Endothelial cell of umbilical vein (primary cell): ENCODE data around the gene ADNP. TPM values are rescaled to one million over a fixed set of nuclear protein-coding genes. Genes with fewer than 3 reads are reported as not detected.

ENCODE experiments used
- BruUV-seq: library from RNA; stranded (reverse); fragments of 400-500 nt; replicated peaks from 2 replicates; lab custom pipeline; 2021; lab: Mats Ljungman, UMichigan
- CTCF ChIA-PET: fragments of 300-600, 350-600 bp; sonication (Branson Sonifier 250); formaldehyde crosslinking; loops from one replicate; lab custom pipeline; 2021; ENCODE audit warnings: antibody characterized with exemption, inconsistent platforms; lab: Charles Lee
- POLR2A ChIA-PET: fragments of 300-600, 350-600 bp; sonication (Branson Sonifier 250); formaldehyde crosslinking; loops from one replicate; lab custom pipeline; 2021; ENCODE audit warnings: antibody characterized with exemption, inconsistent platforms; lab: Charles Lee
- DNase-seq: peaks from one replicate; pipeline ENCODE4 v3.0.0-alpha.2; 2011; ENCODE audit warnings: low read depth, low spot score
- FAIRE-seq: peaks from 2 replicates; lab custom pipeline; 2011; peaks lifted over from hg19 to GRCh38; lab: Jason Lieb, UNC
- H2AFZ ChIP-seq: 2 replicates; pipeline ENCODE4 v1.6.0; 2012; ENCODE audit warnings: low read depth, low read length, control low read depth, inconsistent platforms
- H3K27ac ChIP-seq: 2 replicates; pipeline ENCODE4 v1.5.1; 2011; ENCODE audit warnings: low read depth, mild to moderate bottlenecking, control low read depth, low read length, moderate library complexity; ENCODE audit not compliant: insufficient read depth
- H3K27me3 ChIP-seq, 2 experiments: 2 replicates each; pipeline versions ENCODE4 v1.6.0 to v1.6.1; 2011; ENCODE audit warnings: low read length in 2 of 2, mixed read lengths in 1 of 2; ENCODE audit not compliant: control insufficient read depth in 2 of 2, insufficient read depth in 2 of 2
- H3K36me3 ChIP-seq, 2 experiments: 2 replicates in 1 of 2; 3 replicates in 1 of 2; pipeline ENCODE4 v1.5.1; 2011; ENCODE audit warnings: low read length in 2 of 2, mild to moderate bottlenecking in 1 of 2, moderate library complexity in 1 of 2; ENCODE audit not compliant: control insufficient read depth in 2 of 2, insufficient read depth in 2 of 2; ENCODE audit errors: extremely low read depth in 1 of 2
- H3K4me1 ChIP-seq: 3 replicates; pipeline ENCODE4 v1.5.1; 2011; ENCODE audit warnings: mild to moderate bottlenecking, low read length; ENCODE audit not compliant: control insufficient read depth, insufficient read depth; ENCODE audit errors: extremely low read depth
- H3K4me2 ChIP-seq: 2 replicates; pipeline ENCODE4 v1.6.1; 2011; ENCODE audit warnings: low read length, control low read depth, mixed read lengths; ENCODE audit not compliant: insufficient read depth
- H3K4me3 ChIP-seq, 3 experiments: fragments of 200-600 bp in 1 of 3; sonication (generic), shearing (Covaris generic) in 1 of 3; replicated peaks in 1 of 3; 2 replicates each; pipeline ENCODE4 v1.5.1; 2011 to 2016; ENCODE audit warnings: control low read depth in 3 of 3, low read length in 3 of 3, mild to moderate bottlenecking in 2 of 3, inconsistent platforms in 1 of 3, low read depth in 1 of 3, moderate library complexity in 1 of 3; ENCODE audit not compliant: insufficient read depth in 1 of 3
- H3K79me2 ChIP-seq: 2 replicates; pipeline ENCODE4 v1.6.0; 2012; ENCODE audit warnings: low read length, inconsistent platforms; ENCODE audit not compliant: control insufficient read depth, insufficient read depth
- H3K9ac ChIP-seq: replicated peaks from 2 replicates; pipeline ENCODE3; 2011; ENCODE audit warnings: low read length, control low read depth; ENCODE audit not compliant: insufficient read depth; ENCODE audit errors: extremely low read depth
- H3K9me1 ChIP-seq: replicated peaks from 3 replicates; pipeline ENCODE4 v1.6.0; 2011; ENCODE audit warnings: mild to moderate bottlenecking, low read length; ENCODE audit not compliant: control insufficient read depth, insufficient read depth; ENCODE audit errors: extremely low read depth
- H3K9me3 ChIP-seq: replicated peaks from 2 replicates; pipeline ENCODE4 v1.5.1; 2012; ENCODE audit warnings: low read length, inconsistent platforms; ENCODE audit not compliant: control insufficient read depth, insufficient read depth
- H4K20me1 ChIP-seq: replicated peaks from 2 replicates; pipeline ENCODE3; 2011; ENCODE audit warnings: mild to moderate bottlenecking, low read length; ENCODE audit not compliant: control insufficient read depth, insufficient read depth; ENCODE audit errors: extremely low read depth
- EZH2 ChIP-seq: IDR thresholded peaks from 2 replicates; pipeline ENCODE4 v1.6.1; 2012; ENCODE audit warnings: borderline replicate concordance, low read depth, mild to moderate bottlenecking, moderate library complexity, low read length, inconsistent platforms; ENCODE audit not compliant: severe bottlenecking
- FOS ChIP-seq: IDR thresholded peaks from 2 replicates; pipeline ENCODE4 v1.6.1; 2011; ENCODE audit warnings: mild to moderate bottlenecking, low read length, moderate library complexity, borderline replicate concordance; ENCODE audit not compliant: insufficient read depth
- GATA2 ChIP-seq: IDR thresholded peaks from 2 replicates; pipeline ENCODE4 v1.7.0; 2011; ENCODE audit warnings: low read depth, mild to moderate bottlenecking, moderate library complexity, mixed read lengths, low read length; ENCODE audit not compliant: insufficient read length, insufficient read depth
- JUN ChIP-seq: IDR thresholded peaks from 2 replicates; pipeline ENCODE4 v1.6.1; 2011; ENCODE audit warnings: borderline replicate concordance, low read depth; ENCODE audit not compliant: insufficient read length, insufficient read depth
- MAX ChIP-seq: IDR thresholded peaks from 2 replicates; pipeline ENCODE4 v1.6.1; 2011; ENCODE audit not compliant: insufficient read depth, insufficient read length
- MYC ChIP-seq: IDR thresholded peaks from one replicate; pipeline ENCODE4 v1.6.1; 2011; ENCODE audit warnings: mild to moderate bottlenecking, low read depth, low read length
- POLR2A ChIP-seq: IDR thresholded peaks from 2 replicates; pipeline ENCODE4 v1.6.1; 2012; ENCODE audit warnings: low read depth, mild to moderate bottlenecking, control low read depth, low read length
- POLR2AphosphoS5 ChIP-seq: IDR thresholded peaks from 2 replicates; pipeline ENCODE4 v1.6.1; 2012; ENCODE audit warnings: low read depth, mild to moderate bottlenecking, control low read depth, low read length, moderate library complexity; ENCODE audit not compliant: insufficient read depth
- dilution Hi-C: fragments of 300-500 bp; cut with MboI; formaldehyde crosslinking; loops from one replicate; pipeline ENCODE4 v1.15.0; 2019; ENCODE audit warnings: low sequenced_read_pairs; ENCODE audit not compliant: extremely low pct_ligation_motif_present
- intact Hi-C: fragments of 100-400 bp; cut with micrococcal nuclease; formaldehyde crosslinking; loops from one replicate; pipeline ENCODE4 v1.10.0; 2022
- polyA plus RNA-seq, 4 experiments: library from polyadenylated mRNA; depleted of rRNA in 3 of 4; stranded (reverse) in 3 of 4; unstranded in 1 of 4; fragments of >200 nt; gene quantifications; 2 replicates each; pipeline versions ENCODE4 v1.2.1 to v1.2.3, GENCODE V29; 2011 to 2012; ENCODE audit warnings: missing spikeins in 1 of 4
- total RNA-seq: library from RNA; stranded (reverse); gene quantifications from 2 replicates; pipeline ENCODE4 v1.2.3, GENCODE V29; 2021
- TF ChIP-seq, protein P1 (sequence below), 2 donors: IDR thresholded peaks; 1 replicate in 1 of 2; 2 replicates in 1 of 2; pipeline ENCODE4 v1.5.1; 2011; ENCODE audit warnings: low read length in 2 of 2, mild to moderate bottlenecking in 2 of 2, moderate library complexity in 2 of 2, control low read depth in 1 of 2, inconsistent platforms in 1 of 2, low read depth in 1 of 2; ENCODE audit not compliant: insufficient read depth in 1 of 2; ENCODE audit errors: extremely low read depth in 1 of 2

The ADNP gene
- total and polyA plus RNA-seq, 2 donors (not counting 3 experiments of a cell fraction or from before 2014, with no cell fraction given): 17.8 to 66.0 TPM

GRCh38 chr20:50926530-50926929, 4.7 kb downstream of the ADNP start:
- ChIA-PET CTCF (interaction anchor here (2.8 to 11.1 kb wide), 2 partner anchors 11 to 133 kb away, joined by 13 to 119 read pairs; partner anchors contain the start of gene BCAS4), POLR2A (no interaction called here)
- DNase-seq: no peak
- no peak for FAIRE-seq
- Histone ChIP-seq H3K9me3 (no peaks in the 10 kb centered on the region), H3K27me3 (no peaks in the 10 kb centered on the region), H3K9me1 (no peaks in the 10 kb centered on the region), H2AFZ (no peak overlapping the region), H4K20me1 (peaks cover 41% of the 10 kb centered on the region), H3K9ac (no peak overlapping the region), H3K4me1 (peaks cover 17% of the 10 kb centered on the region), H3K27ac (no peak overlapping the region), H3K79me2 (peaks cover 95% of the 10 kb centered on the region), H3K4me2 (peak overlapping the region; percentile 27), H3K4me3 (no peak overlapping the region), H3K36me3 (peaks cover 2 to 19% of the 10 kb centered on the region in 2 experiments)
- TF ChIP-seq JUN: no peak
- no peak for TF ChIP-seq GATA2
- TF ChIP-seq EZH2: no peak
- dilution Hi-C loops: no loop called here
- no TSS peak for BruUV-seq
- intact Hi-C loops: no loop called here

GRCh38 chr20:50924261-50924920, 6.8 kb downstream of the ADNP start:
- H4K20me1 ChIP-seq: peaks cover 44% of the 10 kb centered on the region
- no TSS peak for BruUV-seq
- no peak overlapping the region for H3K27ac ChIP-seq
- ChIA-PET CTCF (interaction anchor here (0.7 to 11.1 kb wide), 6 partner anchors 8 to 130 kb away, joined by 3 to 119 read pairs (median 4); partner anchors contain the start of gene BCAS4), POLR2A (no interaction called here)
- H3K9me3 ChIP-seq: no peaks in the 10 kb centered on the region
- intact Hi-C loops: no loop called here
- TF ChIP-seq POLR2AphosphoS5 (no peak), MAX (no peak), FOS (no peak), EZH2 (no peak), GATA2 (no peak), MYC (no peak), POLR2A (no peak), JUN (no peak)
- TF ChIP-seq, protein P1, sequence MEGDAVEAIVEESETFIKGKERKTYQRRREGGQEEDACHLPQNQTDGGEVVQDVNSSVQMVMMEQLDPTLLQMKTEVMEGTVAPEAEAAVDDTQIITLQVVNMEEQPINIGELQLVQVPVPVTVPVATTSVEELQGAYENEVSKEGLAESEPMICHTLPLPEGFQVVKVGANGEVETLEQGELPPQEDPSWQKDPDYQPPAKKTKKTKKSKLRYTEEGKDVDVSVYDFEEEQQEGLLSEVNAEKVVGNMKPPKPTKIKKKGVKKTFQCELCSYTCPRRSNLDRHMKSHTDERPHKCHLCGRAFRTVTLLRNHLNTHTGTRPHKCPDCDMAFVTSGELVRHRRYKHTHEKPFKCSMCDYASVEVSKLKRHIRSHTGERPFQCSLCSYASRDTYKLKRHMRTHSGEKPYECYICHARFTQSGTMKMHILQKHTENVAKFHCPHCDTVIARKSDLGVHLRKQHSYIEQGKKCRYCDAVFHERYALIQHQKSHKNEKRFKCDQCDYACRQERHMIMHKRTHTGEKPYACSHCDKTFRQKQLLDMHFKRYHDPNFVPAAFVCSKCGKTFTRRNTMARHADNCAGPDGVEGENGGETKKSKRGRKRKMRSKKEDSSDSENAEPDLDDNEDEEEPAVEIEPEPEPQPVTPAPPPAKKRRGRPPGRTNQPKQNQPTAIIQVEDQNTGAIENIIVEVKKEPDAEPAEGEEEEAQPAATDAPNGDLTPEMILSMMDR (IDR thresholded peaks at IDR 0.05; ENCODE audit: extremely low read depth in 1 of 2, insufficient read depth in 1 of 2, low read depth in 1 of 2, low read length in 2 of 2): no peak
- H3K4me1 ChIP-seq: peaks cover 17% of the 10 kb centered on the region
- H3K4me2 ChIP-seq: no peak overlapping the region
- dilution Hi-C loops: no loop called here
- no peak overlapping the region for H2AFZ ChIP-seq
- no peak overlapping the region for H3K4me3 ChIP-seq
- H3K27me3 ChIP-seq: no peaks in the 10 kb centered on the region
- FAIRE-seq (no peak), DNase-seq (no peak)
- no peaks in the 10 kb centered on the region for H3K9me1 ChIP-seq
- H3K9ac ChIP-seq: no peak overlapping the region
- peaks cover 5 to 19% of the 10 kb centered on the region in 2 experiments for H3K36me3 ChIP-seq
- H3K79me2 ChIP-seq: peaks cover 100% of the 10 kb centered on the region
